GM10248 (cell line): ENCODE measurements around the gene MYBPC2.

Experiments used
- CTCF ChIA-PET: fragments of 300-600 bp; sonication (Branson Sonifier 250); formaldehyde crosslinking; extraction: SDS; loops from one replicate; lab custom pipeline; 2021; ENCODE audit warnings: antibody characterized with exemption; lab: Yijun Ruan, JAX
- POLR2A ChIA-PET: fragments of 350-650 bp; sonication (Branson Sonifier 250); formaldehyde crosslinking; extraction: SDS; loops from one replicate; lab custom pipeline; 2020; ENCODE audit warnings: antibody characterized with exemption; lab: Yijun Ruan, JAX
- DNase-seq: peaks from one replicate; pipeline ENCODE4 v3.0.0; 2012; ENCODE audit errors: extremely low spot score
- TF ChIP-seq, protein P1 (sequence below): IDR thresholded peaks from 2 replicates; pipeline ENCODE4 v1.5.1; 2012; ENCODE audit warnings: mild to moderate bottlenecking, low read depth; ENCODE audit errors: extremely low read depth, missing control alignments, control extremely low read depth

Gene MYBPC2

DNA sequence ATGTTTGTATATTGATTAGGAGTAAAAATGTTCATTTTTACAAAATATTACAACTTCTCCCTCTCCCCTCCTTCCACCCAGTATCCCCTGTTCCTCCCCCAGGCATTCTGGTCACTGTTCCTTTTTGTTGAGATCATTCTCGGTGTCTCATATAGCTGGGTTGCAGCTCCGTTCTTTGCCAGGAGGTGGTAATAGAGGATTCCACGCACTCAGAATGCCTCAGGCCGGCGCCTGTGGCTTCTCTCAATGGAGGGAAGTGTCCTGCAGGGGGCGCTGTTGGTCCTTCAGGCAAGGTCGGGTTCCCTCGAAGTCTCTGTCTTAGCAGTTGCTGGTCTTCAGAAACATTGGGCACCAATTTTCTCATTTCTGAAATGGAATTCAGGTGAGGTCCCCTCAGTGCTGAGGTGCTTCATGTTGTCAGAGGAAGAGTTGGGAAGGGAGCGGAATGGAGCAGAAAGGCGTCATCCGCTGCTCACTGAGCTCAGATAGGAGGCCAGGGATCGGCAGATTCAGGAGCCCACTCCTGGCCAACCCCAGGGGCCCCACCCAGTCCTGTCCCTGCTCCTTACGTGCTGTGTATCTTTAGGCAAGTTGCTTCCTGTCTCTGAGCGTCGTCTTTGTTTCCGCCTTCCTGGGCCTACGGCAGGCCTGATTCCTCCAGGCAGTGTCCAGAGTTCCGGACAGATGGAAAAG lies 54.3 kb downstream of the MYBPC2 start:
- no peak for DNase-seq
- POLR2A ChIA-PET: no interaction called here
- CTCF ChIA-PET: interaction anchor here (0.7 to 1.3 kb wide), 2 partner anchors 13 to 118 kb away, joined by 3 to 4 read pairs; no protein-coding TSS in a partner anchor
- TF ChIP-seq, protein P1, sequence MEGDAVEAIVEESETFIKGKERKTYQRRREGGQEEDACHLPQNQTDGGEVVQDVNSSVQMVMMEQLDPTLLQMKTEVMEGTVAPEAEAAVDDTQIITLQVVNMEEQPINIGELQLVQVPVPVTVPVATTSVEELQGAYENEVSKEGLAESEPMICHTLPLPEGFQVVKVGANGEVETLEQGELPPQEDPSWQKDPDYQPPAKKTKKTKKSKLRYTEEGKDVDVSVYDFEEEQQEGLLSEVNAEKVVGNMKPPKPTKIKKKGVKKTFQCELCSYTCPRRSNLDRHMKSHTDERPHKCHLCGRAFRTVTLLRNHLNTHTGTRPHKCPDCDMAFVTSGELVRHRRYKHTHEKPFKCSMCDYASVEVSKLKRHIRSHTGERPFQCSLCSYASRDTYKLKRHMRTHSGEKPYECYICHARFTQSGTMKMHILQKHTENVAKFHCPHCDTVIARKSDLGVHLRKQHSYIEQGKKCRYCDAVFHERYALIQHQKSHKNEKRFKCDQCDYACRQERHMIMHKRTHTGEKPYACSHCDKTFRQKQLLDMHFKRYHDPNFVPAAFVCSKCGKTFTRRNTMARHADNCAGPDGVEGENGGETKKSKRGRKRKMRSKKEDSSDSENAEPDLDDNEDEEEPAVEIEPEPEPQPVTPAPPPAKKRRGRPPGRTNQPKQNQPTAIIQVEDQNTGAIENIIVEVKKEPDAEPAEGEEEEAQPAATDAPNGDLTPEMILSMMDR: peak; percentile 32

DNA sequence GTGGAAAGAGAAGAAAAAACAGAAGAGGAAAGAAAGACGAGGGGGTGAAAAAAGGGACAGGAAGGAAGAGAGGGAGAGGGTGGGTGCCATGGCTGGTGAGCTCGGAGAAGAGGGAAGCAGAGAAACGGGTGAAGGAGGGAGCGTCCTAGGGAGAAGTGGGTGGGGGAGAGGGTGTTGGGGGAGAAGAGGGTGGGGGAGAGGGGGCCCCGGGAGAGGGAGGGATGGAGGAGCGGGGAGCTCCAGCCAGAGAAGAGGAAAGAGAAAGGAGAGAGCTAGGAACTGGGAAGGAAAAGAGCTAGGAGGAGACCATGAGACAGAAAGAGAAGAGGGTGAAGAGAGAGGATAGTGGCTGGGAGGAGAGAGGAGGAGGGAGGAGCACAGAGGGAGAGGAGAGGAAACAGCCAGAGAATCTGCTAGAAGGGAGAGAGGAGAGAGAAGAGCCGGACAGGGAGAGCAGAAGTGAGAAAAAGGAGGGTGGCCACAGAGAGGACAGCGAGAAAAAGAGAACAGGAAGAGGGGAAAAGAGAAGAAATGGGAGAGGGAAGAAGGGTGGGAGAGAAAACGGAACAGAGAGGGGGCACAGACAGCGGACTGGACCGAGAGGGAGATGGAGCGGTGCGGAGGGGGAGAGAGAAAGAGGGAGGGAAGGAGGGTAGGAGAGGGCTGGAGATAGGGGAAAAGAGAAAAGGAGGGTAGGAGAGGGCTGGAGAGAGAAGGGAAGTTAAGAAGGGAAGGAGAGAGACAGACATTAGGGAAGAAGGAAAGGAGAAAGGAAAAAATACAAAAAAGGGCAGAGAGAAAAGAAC lies 55.9 kb downstream of the MYBPC2 start:
- POLR2A ChIA-PET: interaction anchor here (0.6 to 0.7 kb wide), 2 partner anchors 10 to 28 kb away, joined by 3 to 4 read pairs; no protein-coding TSS in a partner anchor
- CTCF ChIA-PET: no interaction called here
- no peak for DNase-seq
- TF ChIP-seq, protein P1: no peak

DNA sequence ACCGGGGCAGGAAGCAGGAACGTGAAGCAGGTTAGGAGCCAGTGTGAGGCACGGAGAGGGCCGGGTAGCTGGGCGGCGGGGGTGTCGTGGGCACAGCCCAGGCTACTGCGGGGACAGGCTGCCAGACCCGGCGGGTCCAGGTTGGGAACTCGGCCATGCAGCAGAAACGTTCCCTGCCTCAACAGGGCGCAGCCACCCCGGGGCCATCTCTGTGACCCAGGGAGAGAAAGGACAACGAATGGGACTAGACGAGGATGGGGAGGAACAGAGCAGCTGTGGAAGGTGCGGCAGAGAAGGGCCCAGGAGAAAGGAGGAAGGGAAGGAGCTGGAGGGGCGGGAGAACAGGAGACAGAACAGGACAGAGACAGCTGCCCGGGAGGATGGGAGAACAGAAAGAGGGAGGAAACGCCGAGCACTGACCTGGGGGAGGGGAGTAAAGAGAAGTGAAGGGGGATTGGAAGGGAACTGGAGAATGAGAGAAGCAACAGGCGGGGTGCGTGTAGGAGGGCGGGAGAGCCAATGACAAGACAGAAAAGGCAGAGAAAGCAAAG lies 56.8 kb downstream of the MYBPC2 start:
- no peak for DNase-seq
- ChIA-PET POLR2A (no interaction called here), CTCF (interaction anchor here (1.1 kb wide), 1 partner anchor 29 kb away, joined by 3 read pairs; no protein-coding TSS in a partner anchor)
- TF ChIP-seq, protein P1: no peak

DNA sequence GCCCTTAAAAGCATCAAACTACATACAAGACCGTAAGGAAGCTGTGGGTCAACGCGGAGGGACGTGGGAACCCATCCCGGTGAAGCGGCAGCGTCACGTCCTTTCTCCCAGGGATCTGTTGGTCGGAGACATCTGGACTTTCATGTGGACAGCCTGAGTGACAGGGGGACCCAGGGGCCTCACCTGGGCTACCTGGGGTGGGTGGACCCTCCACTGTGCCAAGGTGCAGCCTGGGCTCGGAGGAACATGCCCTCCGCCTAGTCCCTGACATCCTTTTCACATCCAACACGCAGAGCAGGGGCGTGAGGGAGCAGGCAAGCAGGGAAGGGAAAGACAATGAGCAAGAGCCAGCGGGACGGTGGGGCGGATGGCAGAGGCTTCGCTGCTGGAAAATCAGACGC lies 57.7 kb downstream of the MYBPC2 start:
- ChIA-PET CTCF (no interaction called here), POLR2A (no interaction called here)
- DNase-seq: no peak
- TF ChIP-seq, protein P1: no peak

DNA sequence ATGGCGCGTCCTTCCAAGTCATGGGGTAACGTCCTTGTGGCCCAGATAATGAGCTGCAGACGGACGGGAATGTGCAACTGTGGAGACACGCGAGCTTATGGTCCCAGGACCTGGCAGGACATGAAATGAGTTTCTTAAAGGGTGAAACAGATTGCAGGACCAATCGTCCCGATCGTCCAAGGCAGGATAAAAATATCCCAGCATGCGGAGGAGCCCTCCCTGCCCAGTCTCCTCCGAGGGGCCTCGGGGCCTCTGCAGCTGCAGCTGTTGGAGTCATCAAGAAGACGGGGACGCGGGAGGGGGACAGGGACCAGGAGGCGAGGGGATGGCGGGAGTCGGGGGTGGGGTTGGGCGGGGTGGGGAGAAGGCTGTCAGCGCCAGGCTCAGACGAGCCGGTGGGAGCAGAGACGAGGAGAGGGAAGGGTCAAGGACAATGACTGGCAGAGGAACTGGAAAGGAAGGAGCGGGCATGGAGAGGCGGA lies 58.3 kb downstream of the MYBPC2 start:
- TF ChIP-seq, protein P1: no peak
- POLR2A ChIA-PET: no interaction called here
- DNase-seq: no peak
- CTCF ChIA-PET: interaction anchor here (1.0 kb wide), 1 partner anchor 31 kb away, joined by 3 read pairs; no protein-coding TSS in a partner anchor
